K562 (cell line): ENCODE measurements around the gene NKIRAS2. TPM values are rescaled to one million over a fixed set of nuclear protein-coding genes. Genes with fewer than 3 reads are reported as not detected.
A peak's percentile ranks its signal among the peaks of the same experiment; 100 is the strongest.

Experiments
- EHMT2 ChIP-seq: fragments of 450-650 bp; IDR thresholded peaks from 2 replicates; pipeline ENCODE4 v1.6.1; 2018; ENCODE audit warnings: antibody characterized with exemption
- EP300 ChIP-seq: IDR thresholded peaks from 2 replicates; pipeline ENCODE4 v1.6.1; 2012; ENCODE audit warnings: low read length, improper control_type of control experiment
- LEF1 ChIP-seq: fragments of 450-650 bp; IDR thresholded peaks from 2 replicates; pipeline ENCODE4 v1.6.1; 2016; ENCODE audit warnings: mild to moderate bottlenecking
- NRF1 ChIP-seq, 2 experiments: fragments of 450-650 bp; IDR thresholded peaks in 1 of 2; conservative IDR thresholded peaks in 1 of 2; 2 replicates each; pipeline ENCODE4 v1.6.1; 2014; ENCODE audit warnings: mild to moderate bottlenecking in 2 of 2
- POLR3G ChIP-seq: IDR thresholded peaks from 2 replicates; pipeline ENCODE4 v1.6.1; 2011; ENCODE audit not compliant: insufficient read length, insufficient replicate concordance; ENCODE audit errors: extremely low read depth
- SMAD1 ChIP-seq: fragments of 150-350 bp; IDR thresholded peaks from 2 replicates; pipeline ENCODE4 v1.6.1; 2014; ENCODE audit warnings: low read length, low read depth; ENCODE audit not compliant: partially characterized antibody
- SNIP1 ChIP-seq: fragments of 450-650 bp; IDR thresholded peaks from 2 replicates; pipeline ENCODE4 v1.7.1; 2017; ENCODE audit warnings: low read depth, mild to moderate bottlenecking
- ZBTB8A ChIP-seq: fragments of 450-650 bp; IDR thresholded peaks from 2 replicates; pipeline ENCODE4 v1.6.1; 2018; ENCODE audit warnings: mild to moderate bottlenecking, moderate library complexity; ENCODE audit not compliant: partially characterized antibody
- ZC3H4 ChIP-seq: sonication (generic); formaldehyde crosslinking; IDR thresholded peaks from 2 replicates; pipeline ENCODE4 v1.9.0; 2021; ENCODE audit warnings: missing genetic modification reagents, borderline replicate concordance
- ZNF184 ChIP-seq: sonication (generic); formaldehyde crosslinking; IDR thresholded peaks from 2 replicates; pipeline ENCODE4 v1.5.0; 2020; ENCODE audit warnings: missing genetic modification reagents
- ZNF584 ChIP-seq: fragments of 200-800 bp; sonication (Bioruptor generic); IDR thresholded peaks from 2 replicates; pipeline ENCODE4 v1.6.1; 2016; ENCODE audit warnings: low read depth, mild to moderate bottlenecking, missing genetic modification characterization, missing compliant biosample characterization
- ZNF764 ChIP-seq: fragments of 250-450 bp; sonication (Bioruptor Pico); IDR thresholded peaks from 2 replicates; pipeline ENCODE4 v1.4.0; 2020; ENCODE audit warnings: low read depth, mild to moderate bottlenecking, moderate library complexity
- polyA plus RNA-seq, 8 experiments: library from polyadenylated mRNA; depleted of rRNA in 4 of 8; stranded (reverse) in 5 of 8; unstranded in 3 of 8; fragments of >200 nt; fragmentation: Nextera tagmentation in 2 of 8; fragmentation: Illumina TruSeq in 1 of 8; extraction: Ambion mirVana in 2 of 8; extraction: Trizol in 1 of 8; gene quantifications; 2 replicates each; pipeline versions ENCODE4 v1.2.1 to v1.2.3, GENCODE V29; 2011 to 2014; ENCODE audit warnings: inconsistent platforms in 1 of 8, missing spikeins in 1 of 8
- total RNA-seq, 7 experiments: library from RNA; depleted of rRNA in 6 of 7; stranded (reverse); fragments of >200 nt in 6 of 7; fragmentation: Illumina TruSeq in 2 of 7; extraction: Trizol in 2 of 7; gene quantifications; 2 replicates each; pipeline versions ENCODE4 v1.2.1 to v1.2.3, GENCODE V29; 2011 to 2021; ENCODE audit warnings: low replicate concordance in 1 of 7
- TF ChIP-seq, protein P1 (sequence below): fragments of 250-450 bp; sonication (Bioruptor Pico); IDR thresholded peaks from 2 replicates; pipeline ENCODE4 v1.4.0; 2020; ENCODE audit warnings: borderline replicate concordance
- TF ChIP-seq, protein P2 (sequence below): sonication (generic); formaldehyde crosslinking; IDR thresholded peaks from 2 replicates; pipeline ENCODE4 v1.8.0; 2022; ENCODE audit warnings: mild to moderate bottlenecking, missing genetic modification reagents
- TF ChIP-seq, protein P3 (sequence below), 2 experiments: IDR thresholded peaks in 1 of 2; conservative IDR thresholded peaks in 1 of 2; 2 replicates each; pipeline ENCODE4 v1.6.1; 2016; ENCODE audit warnings: low read depth in 2 of 2, mild to moderate bottlenecking in 1 of 2, missing compliant biosample characterization in 1 of 2, missing genetic modification characterization in 1 of 2, moderate library complexity in 1 of 2

The NKIRAS2 gene
- total and polyA plus RNA-seq, 9 of the 15 experiments (the other 6 are each of a cell fraction or from before 2014, with no cell fraction given) = 10.1 to 65.5 (median 29.8) TPM

DNA sequence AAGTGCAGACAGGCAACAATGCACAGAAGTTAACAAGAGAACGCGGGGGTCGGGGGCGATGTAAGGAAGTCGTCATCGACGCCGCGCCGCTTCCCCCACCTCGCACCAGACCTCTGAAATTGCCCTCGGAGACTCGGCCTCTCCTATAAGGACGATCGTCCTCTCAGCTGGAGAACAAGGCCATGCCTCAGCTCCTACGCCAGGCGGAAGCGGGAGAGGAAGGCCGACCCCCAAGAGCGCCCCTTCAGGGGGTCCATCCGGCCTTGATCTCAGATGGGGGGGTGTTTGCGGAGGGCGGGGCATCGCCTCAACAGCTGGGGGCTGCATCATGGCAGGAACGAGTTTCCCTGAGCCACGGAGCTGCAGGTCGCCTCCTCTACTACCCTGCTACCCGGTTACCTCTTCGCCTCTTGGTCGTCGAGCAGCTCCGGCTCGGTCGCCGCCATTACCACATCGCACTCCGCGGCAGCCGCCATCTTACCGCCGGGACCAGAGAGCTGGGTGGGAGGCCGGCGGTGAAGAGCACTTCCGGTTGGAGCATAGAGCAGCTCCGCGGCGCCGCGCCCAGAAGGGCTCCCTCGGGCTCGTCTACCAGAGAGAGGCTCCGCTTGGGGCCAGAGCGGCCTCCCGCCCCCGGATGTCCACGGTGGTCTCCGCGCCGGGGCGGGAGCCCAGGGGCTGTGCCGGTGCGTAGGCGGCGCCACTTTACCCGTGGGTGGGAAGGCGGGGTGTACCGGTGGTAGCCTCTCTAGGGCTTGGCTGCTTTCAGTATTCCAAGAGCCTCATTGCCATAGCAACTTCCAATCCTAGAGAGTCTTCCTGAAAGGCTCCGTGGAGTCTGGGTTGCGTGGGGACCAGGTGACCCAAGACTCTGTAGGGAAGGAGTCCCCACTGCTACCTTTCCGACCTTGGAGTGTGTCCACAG, 2.7 kb upstream of the NKIRAS2 start, which contains the start of gene DNAJC7 (continued):
- TF ChIP-seq, protein P1, sequence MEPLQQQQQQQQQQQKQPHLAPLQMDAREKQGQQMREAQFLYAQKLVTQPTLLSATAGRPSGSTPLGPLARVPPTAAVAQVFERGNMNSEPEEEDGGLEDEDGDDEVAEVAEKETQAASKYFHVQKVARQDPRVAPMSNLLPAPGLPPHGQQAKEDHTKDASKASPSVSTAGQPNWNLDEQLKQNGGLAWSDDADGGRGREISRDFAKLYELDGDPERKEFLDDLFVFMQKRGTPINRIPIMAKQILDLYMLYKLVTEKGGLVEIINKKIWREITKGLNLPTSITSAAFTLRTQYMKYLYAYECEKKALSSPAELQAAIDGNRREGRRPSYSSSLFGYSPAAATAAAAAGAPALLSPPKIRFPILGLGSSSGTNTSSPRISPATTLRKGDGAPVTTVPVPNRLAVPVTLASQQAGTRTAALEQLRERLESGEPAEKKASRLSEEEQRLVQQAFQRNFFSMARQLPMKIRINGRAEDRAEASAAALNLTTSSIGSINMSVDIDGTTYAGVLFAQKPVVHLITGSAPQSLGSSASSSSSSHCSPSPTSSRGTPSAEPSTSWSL = no peak
- TF ChIP-seq, protein P2, sequence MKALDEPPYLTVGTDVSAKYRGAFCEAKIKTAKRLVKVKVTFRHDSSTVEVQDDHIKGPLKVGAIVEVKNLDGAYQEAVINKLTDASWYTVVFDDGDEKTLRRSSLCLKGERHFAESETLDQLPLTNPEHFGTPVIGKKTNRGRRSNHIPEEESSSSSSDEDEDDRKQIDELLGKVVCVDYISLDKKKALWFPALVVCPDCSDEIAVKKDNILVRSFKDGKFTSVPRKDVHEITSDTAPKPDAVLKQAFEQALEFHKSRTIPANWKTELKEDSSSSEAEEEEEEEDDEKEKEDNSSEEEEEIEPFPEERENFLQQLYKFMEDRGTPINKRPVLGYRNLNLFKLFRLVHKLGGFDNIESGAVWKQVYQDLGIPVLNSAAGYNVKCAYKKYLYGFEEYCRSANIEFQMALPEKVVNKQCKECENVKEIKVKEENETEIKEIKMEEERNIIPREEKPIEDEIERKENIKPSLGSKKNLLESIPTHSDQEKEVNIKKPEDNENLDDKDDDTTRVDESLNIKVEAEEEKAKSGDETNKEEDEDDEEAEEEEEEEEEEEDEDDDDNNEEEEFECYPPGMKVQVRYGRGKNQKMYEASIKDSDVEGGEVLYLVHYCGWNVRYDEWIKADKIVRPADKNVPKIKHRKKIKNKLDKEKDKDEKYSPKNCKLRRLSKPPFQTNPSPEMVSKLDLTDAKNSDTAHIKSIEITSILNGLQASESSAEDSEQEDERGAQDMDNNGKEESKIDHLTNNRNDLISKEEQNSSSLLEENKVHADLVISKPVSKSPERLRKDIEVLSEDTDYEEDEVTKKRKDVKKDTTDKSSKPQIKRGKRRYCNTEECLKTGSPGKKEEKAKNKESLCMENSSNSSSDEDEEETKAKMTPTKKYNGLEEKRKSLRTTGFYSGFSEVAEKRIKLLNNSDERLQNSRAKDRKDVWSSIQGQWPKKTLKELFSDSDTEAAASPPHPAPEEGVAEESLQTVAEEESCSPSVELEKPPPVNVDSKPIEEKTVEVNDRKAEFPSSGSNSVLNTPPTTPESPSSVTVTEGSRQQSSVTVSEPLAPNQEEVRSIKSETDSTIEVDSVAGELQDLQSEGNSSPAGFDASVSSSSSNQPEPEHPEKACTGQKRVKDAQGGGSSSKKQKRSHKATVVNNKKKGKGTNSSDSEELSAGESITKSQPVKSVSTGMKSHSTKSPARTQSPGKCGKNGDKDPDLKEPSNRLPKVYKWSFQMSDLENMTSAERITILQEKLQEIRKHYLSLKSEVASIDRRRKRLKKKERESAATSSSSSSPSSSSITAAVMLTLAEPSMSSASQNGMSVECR = no peak; the same call in 1 of the 2 replicates
- TF ChIP-seq LEF1 (no peak), SMAD1 (peak; percentile 68), ZNF184 (CRISPR knock-in tag) (no peak), POLR3G (no peak), EHMT2 (no peak), SNIP1 (peak; percentile 98), ZNF764 (CRISPR knock-in tag) (no peak), ZNF584 (CRISPR knock-in tag) (no peak), ZBTB8A (no peak), EP300 (peak; percentile 2; the same call in 1 of the 2 replicates), ZC3H4 (no peak), NRF1 (conservative IDR thresholded peaks at IDR 0.05 in 1 of 2, IDR thresholded peaks at IDR 0.05 in 1 of 2) (peak; percentile 69 to 76)
- TF ChIP-seq, protein P3, sequence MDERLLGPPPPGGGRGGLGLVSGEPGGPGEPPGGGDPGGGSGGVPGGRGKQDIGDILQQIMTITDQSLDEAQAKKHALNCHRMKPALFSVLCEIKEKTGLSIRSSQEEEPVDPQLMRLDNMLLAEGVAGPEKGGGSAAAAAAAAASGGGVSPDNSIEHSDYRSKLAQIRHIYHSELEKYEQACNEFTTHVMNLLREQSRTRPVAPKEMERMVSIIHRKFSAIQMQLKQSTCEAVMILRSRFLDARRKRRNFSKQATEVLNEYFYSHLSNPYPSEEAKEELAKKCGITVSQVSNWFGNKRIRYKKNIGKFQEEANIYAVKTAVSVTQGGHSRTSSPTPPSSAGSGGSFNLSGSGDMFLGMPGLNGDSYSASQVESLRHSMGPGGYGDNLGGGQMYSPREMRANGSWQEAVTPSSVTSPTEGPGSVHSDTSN (CRISPR knock-in tag; IDR thresholded peaks at IDR 0.05; ENCODE audit: low read depth) = no peak
- TF ChIP-seq, protein P3 (tag; conservative IDR thresholded peaks at IDR 0.05; ENCODE audit: low read depth) = no peak
